AG09319 (cell line): ENCODE data around the gene CD4.

Source experiments
- DNase-seq: peaks from one replicate; pipeline ENCODE4 v3.0.0-alpha.2; 2010; ENCODE audit warnings: low read depth; ENCODE audit errors: extremely low read depth
- CTCF ChIP-seq: IDR thresholded peaks from 2 replicates; pipeline ENCODE4 v1.5.1; 2011; ENCODE audit warnings: low read depth, mild to moderate bottlenecking, inconsistent platforms, low read length, moderate library complexity

The CD4 gene

GRCh38 chr12:6846316-6846869, 57.1 kb downstream of the CD4 start:
- no peak for TF ChIP-seq CTCF
- DNase-seq, result no peak

GRCh38 chr12:6847676-6848075, 58.3 kb downstream of the CD4 start:
- TF ChIP-seq CTCF, result no peak

GRCh38 chr12:6849427-6849826, 60.1 kb downstream of the CD4 start:
- no peak for DNase-seq
- no peak for TF ChIP-seq CTCF

More at GRCh38 chr12:6847676-6848075, 58.3 kb downstream of the CD4 start:
- no peak for DNase-seq

GRCh38 chr12:6849976-6850560, 60.7 kb downstream of the CD4 start:
- no peak for TF ChIP-seq CTCF
- DNase-seq, result no peak

- DNase-seq, result no peak
- TF ChIP-seq CTCF, result no peak
Measured at GRCh38 chr12:6850796-6851152, 61.4 kb downstream of the CD4 start.

GRCh38 chr12:6851153-6851920, 62.0 kb downstream of the CD4 start, which contains the start of gene CDCA3:
Gene CDCA3 (minus strand): TSS chr12:6851286. CDS start chr12:6850952, 334 bp downstream.
- peak; percentile 95 for DNase-seq
- TF ChIP-seq CTCF, result no peak

GRCh38 chr12:6851921-6852650, 62.8 kb downstream of the CD4 start, which contains the start of gene USP5:
Gene USP5 (plus strand): TSS chr12:6852150. CDS start chr12:6852180, 30 bp downstream.
- DNase-seq, result peak; percentile 99
- TF ChIP-seq CTCF, result no peak
